Measurements from ENCODE around the gene EYA3.

Gene EYA3

DNA sequence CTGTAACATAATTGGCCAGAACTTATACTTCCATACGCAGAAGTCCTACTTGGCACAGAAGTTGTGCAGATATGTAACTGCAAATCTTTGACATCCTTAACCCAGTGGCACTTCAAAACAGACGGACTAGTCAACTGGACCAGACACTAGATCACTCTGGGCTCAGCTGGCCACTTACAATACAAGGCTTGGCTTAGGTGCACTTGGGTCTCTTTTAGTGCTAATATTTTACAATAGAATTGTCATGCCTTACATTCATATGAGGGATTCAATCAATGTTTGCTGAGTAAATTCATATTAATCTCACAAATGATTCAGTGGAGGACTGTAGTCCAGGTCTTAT lies 108.6 kb downstream of the EYA3 start:
- H3K27ac ChIP-seq, result no peak overlapping the region
- CTCF ChIA-PET, result interaction anchor here (0.6 to 3.8 kb wide), 6 partner anchors 8 to 846 kb away, joined by 3 to 26 read pairs (median 4); no protein-coding TSS in a partner anchor
- POLR2A ChIA-PET (ENCODE audit: low non-redundant PET), result no interaction called here
- TF ChIP-seq, protein P1, sequence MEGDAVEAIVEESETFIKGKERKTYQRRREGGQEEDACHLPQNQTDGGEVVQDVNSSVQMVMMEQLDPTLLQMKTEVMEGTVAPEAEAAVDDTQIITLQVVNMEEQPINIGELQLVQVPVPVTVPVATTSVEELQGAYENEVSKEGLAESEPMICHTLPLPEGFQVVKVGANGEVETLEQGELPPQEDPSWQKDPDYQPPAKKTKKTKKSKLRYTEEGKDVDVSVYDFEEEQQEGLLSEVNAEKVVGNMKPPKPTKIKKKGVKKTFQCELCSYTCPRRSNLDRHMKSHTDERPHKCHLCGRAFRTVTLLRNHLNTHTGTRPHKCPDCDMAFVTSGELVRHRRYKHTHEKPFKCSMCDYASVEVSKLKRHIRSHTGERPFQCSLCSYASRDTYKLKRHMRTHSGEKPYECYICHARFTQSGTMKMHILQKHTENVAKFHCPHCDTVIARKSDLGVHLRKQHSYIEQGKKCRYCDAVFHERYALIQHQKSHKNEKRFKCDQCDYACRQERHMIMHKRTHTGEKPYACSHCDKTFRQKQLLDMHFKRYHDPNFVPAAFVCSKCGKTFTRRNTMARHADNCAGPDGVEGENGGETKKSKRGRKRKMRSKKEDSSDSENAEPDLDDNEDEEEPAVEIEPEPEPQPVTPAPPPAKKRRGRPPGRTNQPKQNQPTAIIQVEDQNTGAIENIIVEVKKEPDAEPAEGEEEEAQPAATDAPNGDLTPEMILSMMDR (conservative IDR thresholded peaks at IDR 0.05; ENCODE audit: low read depth), result no peak
- no peak for DNase-seq (ENCODE audit: low spot score)

DNA sequence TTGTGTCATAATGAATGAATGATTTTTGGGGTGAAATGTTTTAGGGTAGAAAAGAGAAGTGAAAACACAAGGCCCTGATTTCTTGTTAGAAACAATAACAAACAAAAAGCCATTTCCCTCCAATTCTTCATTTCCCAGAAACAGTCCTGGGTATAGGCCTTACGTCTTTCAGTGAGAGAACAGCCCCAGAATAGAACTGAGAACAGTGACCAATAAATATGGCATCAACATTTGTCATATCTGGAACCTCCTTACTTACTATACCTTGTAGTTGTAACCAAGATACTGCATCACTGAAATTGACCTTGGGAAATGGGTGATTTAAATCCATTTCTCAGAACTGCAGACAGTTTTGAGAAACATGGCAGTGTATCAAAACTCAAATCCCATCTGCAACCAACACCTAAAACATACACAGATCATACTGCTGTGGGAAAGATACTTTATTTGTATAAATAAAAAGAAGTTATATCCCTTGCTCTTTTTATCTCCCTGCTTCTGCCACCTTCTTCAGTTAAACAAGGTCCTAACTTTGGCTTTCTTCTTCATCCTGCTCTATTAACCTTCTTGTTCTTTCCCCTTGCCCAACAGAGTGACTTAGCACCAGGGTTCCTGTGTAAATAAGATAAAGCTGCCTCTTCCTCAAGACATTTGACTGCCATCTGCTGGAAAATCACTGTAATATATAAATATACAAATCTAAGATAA lies 109.1 kb downstream of the EYA3 start:
- peak; percentile 34 for DNase-seq (ENCODE audit: low spot score)
- TF ChIP-seq, protein P1 (conservative IDR thresholded peaks at IDR 0.05; ENCODE audit: low read depth), result peak; percentile 62
- H3K27ac ChIP-seq, result no peak overlapping the region
- ChIA-PET POLR2A (ENCODE audit: low non-redundant PET) (no interaction called here), CTCF (interaction anchor here (0.6 to 3.8 kb wide), 6 partner anchors 8 to 846 kb away, joined by 3 to 26 read pairs (median 4); no protein-coding TSS in a partner anchor)

DNA sequence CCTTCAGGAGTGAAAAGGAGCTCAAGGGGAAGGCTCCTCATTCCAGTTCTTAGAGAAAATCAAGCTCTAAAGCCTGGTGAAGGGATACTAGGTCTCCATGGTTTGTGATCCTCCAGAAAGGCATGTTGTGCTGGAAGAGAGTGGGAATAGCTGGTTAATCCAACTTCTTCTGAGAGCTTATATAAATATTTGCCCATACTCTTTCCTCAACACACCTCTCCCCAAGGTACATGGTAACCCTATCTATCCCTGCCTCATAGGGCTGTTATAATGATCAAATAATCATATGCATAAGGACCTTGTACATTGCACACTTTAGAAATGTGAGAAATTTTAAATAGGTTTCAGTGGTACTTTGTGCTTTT lies 114.0 kb downstream of the EYA3 start:
- no peak for DNase-seq (ENCODE audit: low spot score)
- POLR2A ChIA-PET (ENCODE audit: low non-redundant PET), result no interaction called here
- H3K27ac ChIP-seq, result no peak overlapping the region
- TF ChIP-seq, protein P1 (conservative IDR thresholded peaks at IDR 0.05; ENCODE audit: low read depth), result no peak
- CTCF ChIA-PET, result interaction anchor here (0.5 to 1.1 kb wide), 3 partner anchors 13 to 17 kb away, joined by 3 to 5 read pairs (median 3); partner anchors contain the start of gene XKR8

DNA sequence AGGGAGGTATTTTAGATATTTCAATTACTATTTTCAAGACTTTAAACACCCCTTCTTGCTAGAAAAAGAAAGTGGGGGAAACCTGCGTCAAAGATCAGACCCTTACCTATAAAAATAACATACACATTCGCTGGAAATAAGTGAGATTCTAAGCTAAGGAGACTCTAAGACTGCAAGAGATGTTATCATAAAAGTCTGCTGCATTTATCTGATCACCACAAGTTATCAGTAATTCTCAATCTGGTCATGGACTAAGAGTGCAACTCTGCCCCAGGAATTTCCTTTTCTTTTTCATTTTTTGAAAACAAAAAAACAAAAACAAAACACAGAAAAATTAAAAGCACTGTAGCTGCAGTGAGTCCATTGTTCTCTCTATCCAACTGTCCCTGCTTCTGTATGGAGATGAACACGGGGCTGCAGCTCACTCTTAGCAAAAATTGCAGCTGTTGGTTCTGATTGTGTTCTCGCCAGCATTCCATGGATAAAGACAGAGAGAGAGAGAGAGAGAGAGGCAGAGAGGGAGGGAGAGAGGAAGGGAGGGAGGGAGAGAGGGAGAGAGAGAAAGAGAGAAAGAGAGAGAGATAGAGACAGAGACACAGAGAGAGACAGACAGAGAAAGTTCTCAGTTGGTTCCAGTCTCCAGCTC lies 114.5 kb downstream of the EYA3 start:
- TF ChIP-seq, protein P1 (conservative IDR thresholded peaks at IDR 0.05; ENCODE audit: low read depth), result no peak
- H3K27ac ChIP-seq, result no peak overlapping the region
- POLR2A ChIA-PET (ENCODE audit: low non-redundant PET), result no interaction called here
- CTCF ChIA-PET, result interaction anchor here (0.7 to 1.1 kb wide), 2 partner anchors 12 to 14 kb away, joined by 3 to 5 read pairs; partner anchors contain the start of gene XKR8
- DNase-seq (ENCODE audit: low spot score), result no peak

DNA sequence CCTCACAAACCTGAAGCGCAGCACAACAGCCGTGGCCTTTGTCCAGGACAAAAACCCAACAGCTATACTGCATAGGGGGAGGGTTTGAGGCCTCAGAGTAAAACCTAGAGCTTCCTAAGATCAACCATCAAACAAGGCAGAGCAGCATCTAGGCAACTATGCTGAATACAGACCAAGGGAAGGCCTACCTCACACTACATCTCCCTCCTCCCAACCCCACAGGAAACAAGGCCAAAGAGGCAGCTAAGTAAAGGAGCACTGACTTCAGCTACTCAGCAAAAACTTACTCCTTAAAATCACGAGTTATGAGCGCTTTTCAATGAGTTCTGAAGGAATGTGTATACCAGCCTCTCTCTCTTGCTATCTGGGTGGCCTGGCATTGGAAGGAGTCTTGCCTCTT lies 116.3 kb downstream of the EYA3 start:
- ChIA-PET POLR2A (ENCODE audit: low non-redundant PET) (no interaction called here), CTCF (interaction anchor here (0.6 to 1.0 kb wide), 2 partner anchors 11 to 88 kb away, joined by 3 to 5 read pairs; no protein-coding TSS in a partner anchor)
- TF ChIP-seq, protein P1 (conservative IDR thresholded peaks at IDR 0.05; ENCODE audit: low read depth), result no peak
- H3K27ac ChIP-seq, result no peak overlapping the region
- no peak for DNase-seq (ENCODE audit: low spot score)

DNA sequence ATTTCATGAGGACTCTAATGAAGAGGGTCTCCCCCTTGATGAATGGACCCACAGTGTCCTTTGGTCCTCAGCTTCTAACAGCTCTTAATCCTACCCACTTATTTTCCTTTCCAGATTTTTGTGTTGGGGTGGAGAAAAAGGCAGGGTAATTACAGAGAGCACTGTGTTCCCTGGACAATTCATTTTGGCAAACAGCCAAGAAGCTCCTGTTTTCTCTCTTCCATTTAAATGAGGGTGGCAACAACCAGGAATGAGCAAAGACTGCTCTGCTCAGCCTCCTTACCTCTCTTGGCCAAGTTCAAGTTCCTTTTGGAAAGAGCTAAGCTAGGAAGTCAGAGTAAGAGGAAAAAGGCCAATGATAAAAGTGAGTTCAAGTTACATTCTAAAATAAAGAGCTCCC lies 116.7 kb downstream of the EYA3 start:
- no peak for DNase-seq (ENCODE audit: low spot score)
- CTCF ChIA-PET, result interaction anchor here (1.0 kb wide), 1 partner anchor 10 kb away, joined by 5 read pairs; no protein-coding TSS in a partner anchor
- POLR2A ChIA-PET (ENCODE audit: low non-redundant PET), result no interaction called here
- TF ChIP-seq, protein P1 (conservative IDR thresholded peaks at IDR 0.05; ENCODE audit: low read depth), result no peak
- H3K27ac ChIP-seq, result no peak overlapping the region
